Peyer's patch (tissue), 4 donors: Measurements from ENCODE around the gene POLR2J2. TPM values are rescaled to one million over a fixed set of nuclear protein-coding genes. Genes with fewer than 3 reads are reported as not detected.
"Not testable (repeated sequence)": the region's sequence is repeated elsewhere in the genome, so short reads cannot be mapped to it uniquely, and the experiment has no call there.

ENCODE experiments used
- DNase-seq, 3 donors: peaks; one replicate each; pipeline ENCODE4 v3.0.0-alpha.2; 2017 to 2019
- H3K27ac ChIP-seq, 4 donors: fragments of 200-600 bp; sonication (generic); one replicate each; pipeline ENCODE4 v1.5.1; 2016 to 2019
- H3K27me3 ChIP-seq, 2 donors: fragments of 200-600 bp; sonication (generic); one replicate each; pipeline ENCODE4 v1.5.1; 2019
- H3K36me3 ChIP-seq, 3 donors: fragments of 200-600 bp; sonication (generic); one replicate each; pipeline ENCODE4 v1.5.1; 2016 to 2019
- H3K4me1 ChIP-seq, 4 donors: fragments of 200-600 bp; sonication (generic); one replicate each; pipeline ENCODE4 v1.5.1; 2016 to 2019
- H3K4me3 ChIP-seq, 4 donors: fragments of 200-600 bp; sonication (generic); 1 replicate in 3 of 4; 2 replicates in 1 of 4; pipeline ENCODE4 v1.5.1; 2016 to 2019; ENCODE audit warnings: mild to moderate bottlenecking in 1 of 4
- H3K9me3 ChIP-seq, 4 donors: fragments of 200-600 bp; sonication (generic); one replicate each; pipeline ENCODE4 v1.5.1; 2016 to 2019; ENCODE audit warnings: mild to moderate bottlenecking in 1 of 4
- total RNA-seq, 4 donors: library from RNA; depleted of rRNA; stranded (reverse); fragments of >200 nt; gene quantifications; one replicate each; pipeline ENCODE4 v1.1.0, GENCODE V29; 2016

Gene POLR2J2
- 10 to 100 TPM in 1 of 4 donors, 1 to 10 TPM in 3; 2.6 to 27.4 (median 5.3) TPM for total RNA-seq

DNA sequence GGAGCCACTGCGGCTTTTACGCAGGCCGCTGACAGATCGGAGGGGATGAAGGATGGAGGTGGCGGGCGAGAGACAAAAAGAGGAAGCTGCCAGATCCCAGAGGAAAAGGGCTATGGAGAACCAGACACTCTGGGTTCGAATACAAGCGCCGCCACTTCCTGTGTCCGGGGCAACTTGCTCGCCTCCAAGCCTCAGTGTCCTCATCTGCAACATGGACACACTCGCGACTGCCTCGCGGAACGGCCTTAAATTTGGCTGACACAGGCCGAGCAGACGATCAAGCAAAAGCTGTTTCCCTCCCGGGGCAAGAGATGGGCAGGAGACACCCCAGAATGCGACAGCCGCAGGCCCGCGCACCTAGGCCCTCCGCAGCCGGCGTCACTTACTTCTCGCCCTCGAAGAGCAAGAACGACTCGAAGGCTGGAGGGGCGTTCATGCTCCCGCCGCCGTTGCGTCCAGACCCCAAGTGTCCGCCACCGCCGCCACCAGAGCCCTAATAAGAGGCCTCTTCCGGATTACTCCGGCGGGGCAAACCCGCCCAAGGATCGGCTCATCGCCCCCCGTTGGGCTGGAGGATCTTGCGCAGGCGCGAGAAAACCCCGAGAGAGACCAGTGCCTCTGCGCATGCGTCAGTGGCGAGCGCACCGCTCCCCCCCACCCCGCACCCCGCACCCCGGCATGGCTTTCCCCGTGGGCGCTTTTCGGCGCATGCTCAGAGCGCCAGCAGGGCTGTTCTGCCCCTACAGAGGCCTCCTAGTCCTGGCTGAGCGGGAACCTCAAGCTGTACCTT, at the start of gene POLR2J2:
POLR2J2 (minus strand) TSS at position 498 of the 790 bp plus-strand sequence; CDS start at position 436, 62 bp downstream.
- not testable (repeated sequence) for H3K4me1 ChIP-seq, H3K27me3 ChIP-seq, H3K36me3 ChIP-seq, H3K9me3 ChIP-seq
- DNase-seq = peak; percentile 71 to 90 (median 80)
- Histone ChIP-seq H3K27ac (peak within 1 kb of the TSS in 2 of 4 donors; percentile 22 to 57), H3K4me3 (peak within 1 kb of the TSS; percentile 25 to 50 (median 40))

DNA sequence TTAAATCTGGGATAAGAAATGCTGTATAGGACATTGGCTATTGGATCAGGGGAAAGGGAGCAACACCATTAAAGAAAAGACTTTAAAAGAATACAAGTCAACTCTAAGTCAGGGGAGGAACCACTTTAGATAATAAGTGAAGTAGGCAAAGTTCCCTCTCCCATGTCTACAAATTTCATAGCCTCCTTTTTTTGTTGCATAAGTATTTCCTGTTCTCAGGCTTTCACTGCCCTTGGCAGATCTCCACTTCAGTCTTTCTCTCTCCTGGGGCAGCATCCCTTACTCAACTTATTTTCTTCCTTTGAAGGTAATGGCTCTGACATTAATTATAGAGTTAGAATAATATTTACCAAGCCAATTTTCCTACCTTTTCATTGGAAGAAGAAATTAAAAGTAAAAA, 47.0 kb upstream of the POLR2J2 start:
- not testable (repeated sequence) for H3K4me1 ChIP-seq, H3K36me3 ChIP-seq, H3K4me3 ChIP-seq, H3K9me3 ChIP-seq, DNase-seq, H3K27ac ChIP-seq, H3K27me3 ChIP-seq

GRCh38 chr7:102715718-102716117, 44.3 kb upstream of the POLR2J2 start:
- not testable (repeated sequence) for H3K36me3 ChIP-seq, H3K27me3 ChIP-seq, DNase-seq, H3K4me1 ChIP-seq, H3K4me3 ChIP-seq, H3K9me3 ChIP-seq, H3K27ac ChIP-seq

DNA sequence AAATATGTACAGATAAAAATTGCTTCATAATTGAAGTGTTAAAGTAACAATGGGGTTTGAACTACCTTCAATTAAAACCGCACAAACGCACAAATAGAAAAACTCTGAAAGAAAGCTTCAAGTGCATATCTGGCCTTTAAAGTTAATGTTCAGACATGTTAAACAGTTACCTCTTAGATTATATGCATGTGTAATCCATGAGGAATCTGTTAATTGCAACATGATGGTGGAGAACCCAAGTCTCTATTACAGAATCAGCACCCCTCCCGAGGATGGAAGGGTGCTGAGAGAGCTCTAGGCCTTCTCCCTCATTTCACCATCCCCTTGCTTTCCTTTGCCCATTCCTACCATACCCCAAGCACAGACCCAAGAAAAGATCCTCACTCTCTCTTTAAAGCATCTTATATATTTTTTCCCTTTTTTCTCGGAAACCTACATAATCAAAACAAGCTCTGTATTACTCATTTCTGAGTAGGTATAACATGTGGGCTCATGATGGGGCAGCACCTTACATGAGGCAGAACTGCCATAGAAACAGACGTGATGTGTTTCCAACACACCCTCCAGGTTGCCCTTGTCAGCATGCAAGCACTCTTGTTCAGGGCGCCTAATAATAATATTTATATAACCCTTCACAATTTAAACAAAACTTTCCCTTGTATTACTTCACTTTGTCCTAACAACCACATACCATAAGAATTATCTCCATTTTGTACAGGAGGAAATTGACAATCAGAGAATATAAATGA, 43.5 kb upstream of the POLR2J2 start:
- H3K9me3 ChIP-seq, H3K36me3 ChIP-seq, H3K4me1 ChIP-seq, H3K27me3 ChIP-seq, DNase-seq, H3K27ac ChIP-seq, H3K4me3 ChIP-seq: not testable (repeated sequence)

DNA sequence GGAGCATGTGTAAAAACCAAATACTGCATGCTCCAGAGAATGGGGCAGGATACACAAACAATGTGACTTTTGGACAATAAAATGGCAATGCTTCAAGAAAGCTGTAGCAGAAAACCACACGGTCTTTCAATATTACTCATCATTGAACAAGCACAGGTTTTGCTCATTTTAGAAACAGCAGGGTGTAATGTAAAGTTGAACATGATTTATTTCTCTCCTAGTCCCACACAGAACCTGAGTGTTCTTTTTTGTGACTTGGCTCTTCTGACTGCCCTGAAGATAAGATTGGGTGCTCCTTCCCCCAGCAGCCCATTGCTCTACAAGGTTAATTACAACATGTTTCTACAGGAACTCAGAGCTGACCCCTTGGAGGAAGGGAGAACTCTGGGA, 42.2 kb upstream of the POLR2J2 start:
- H3K27me3 ChIP-seq, H3K36me3 ChIP-seq, H3K4me1 ChIP-seq, DNase-seq, H3K27ac ChIP-seq, H3K4me3 ChIP-seq, H3K9me3 ChIP-seq: not testable (repeated sequence)

- H3K9me3 ChIP-seq, H3K4me1 ChIP-seq, H3K27me3 ChIP-seq, H3K36me3 ChIP-seq, H3K27ac ChIP-seq, DNase-seq, H3K4me3 ChIP-seq: not testable (repeated sequence)
Observed at GRCh38 chr7:102713011-102713690, 41.7 kb upstream of the POLR2J2 start.

- not testable (repeated sequence) for H3K36me3 ChIP-seq, H3K9me3 ChIP-seq, DNase-seq, H3K4me1 ChIP-seq, H3K27me3 ChIP-seq, H3K27ac ChIP-seq, H3K4me3 ChIP-seq
Observed at GRCh38 chr7:102698962-102699750, 27.7 kb upstream of the POLR2J2 start.

DNA sequence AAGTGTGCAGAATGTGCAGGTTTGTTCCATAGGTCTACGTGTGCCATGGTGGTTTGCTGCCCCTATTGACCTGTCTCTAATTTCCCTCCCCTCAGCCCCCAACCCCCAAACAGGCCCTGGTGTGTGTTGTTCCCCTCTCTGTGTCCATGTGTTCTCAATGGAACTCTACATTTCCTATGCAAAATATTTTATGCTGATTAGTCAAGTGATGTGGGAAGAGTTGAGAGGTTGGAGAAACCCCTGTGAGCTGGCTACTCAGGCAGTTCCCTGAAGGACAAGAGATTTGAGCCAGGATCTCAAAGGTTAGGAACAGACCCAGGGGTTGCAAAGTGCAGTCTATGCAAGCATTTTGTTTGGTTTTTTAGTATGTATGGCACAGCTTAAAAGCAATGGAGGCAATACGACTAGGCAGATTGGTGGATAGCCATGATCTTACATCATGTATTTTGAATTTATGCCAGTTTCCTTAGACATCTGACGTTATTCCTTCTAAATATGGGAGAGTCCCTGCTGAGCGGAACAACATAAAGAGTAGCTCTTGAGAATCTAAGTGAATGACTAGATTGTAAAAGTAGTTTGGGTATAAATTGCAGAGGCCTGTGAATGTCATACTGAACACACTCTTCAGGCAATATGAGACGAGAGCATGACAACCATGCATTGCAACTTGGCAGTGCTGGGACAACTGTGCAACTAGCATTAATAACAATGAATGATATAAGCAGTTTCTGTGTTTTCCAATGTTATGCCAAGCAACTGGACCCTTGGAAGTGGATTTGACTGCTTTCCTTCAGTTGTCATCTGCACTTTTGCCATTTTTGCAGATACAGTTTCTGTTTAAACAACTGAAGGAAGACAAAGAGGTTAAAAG, 26.4 kb upstream of the POLR2J2 start:
- not testable (repeated sequence) for H3K4me1 ChIP-seq, DNase-seq, H3K27me3 ChIP-seq, H3K4me3 ChIP-seq, H3K27ac ChIP-seq, H3K9me3 ChIP-seq, H3K36me3 ChIP-seq

DNA sequence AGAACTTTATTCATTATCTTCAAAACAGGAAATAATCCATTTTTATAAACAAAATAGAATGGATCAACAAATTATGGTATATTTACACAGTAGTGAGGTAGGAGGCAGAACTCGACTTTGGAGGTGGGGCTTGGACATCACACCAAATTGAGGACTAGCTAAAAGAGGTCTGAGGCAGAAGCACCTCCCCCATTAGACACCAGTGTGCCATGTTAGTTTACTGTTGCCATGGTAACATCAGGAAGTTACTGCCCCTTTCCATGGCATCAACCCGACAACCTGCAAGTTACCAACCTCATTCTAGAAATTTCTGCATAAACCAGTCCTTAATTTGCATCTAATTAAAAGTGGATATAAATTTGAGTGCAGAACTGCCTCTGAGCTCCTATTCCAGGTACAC, 24.5 kb upstream of the POLR2J2 start:
- not testable (repeated sequence) for H3K36me3 ChIP-seq, H3K4me1 ChIP-seq, H3K4me3 ChIP-seq, H3K27ac ChIP-seq, H3K9me3 ChIP-seq, DNase-seq, H3K27me3 ChIP-seq

DNA sequence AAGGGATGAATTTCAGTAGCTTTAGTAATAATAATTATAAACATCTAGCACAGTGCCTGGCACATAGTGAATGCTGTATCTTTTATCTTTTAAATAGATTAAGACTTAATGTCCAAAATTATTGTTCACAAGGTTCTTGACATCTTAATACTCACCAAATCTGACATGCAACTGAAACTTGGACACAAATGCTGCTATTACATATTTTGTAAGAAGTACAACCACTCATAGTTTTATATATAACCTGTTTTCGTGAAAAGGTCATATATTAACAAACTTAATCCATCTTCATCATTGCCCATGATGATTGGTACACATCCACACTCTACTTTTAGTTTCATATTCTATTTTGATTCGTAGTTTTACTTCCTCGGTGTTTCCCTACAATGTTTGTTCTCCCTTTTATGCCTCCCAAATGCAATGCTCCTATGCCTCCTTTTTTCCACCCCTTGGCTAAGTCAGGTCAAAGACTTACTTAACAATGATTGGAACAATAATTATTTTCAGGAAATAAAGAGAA, 23.6 kb upstream of the POLR2J2 start:
- not testable (repeated sequence) for H3K27me3 ChIP-seq, H3K4me1 ChIP-seq, H3K27ac ChIP-seq, DNase-seq, H3K36me3 ChIP-seq, H3K9me3 ChIP-seq, H3K4me3 ChIP-seq

GRCh38 chr7:102694008-102694407, 22.5 kb upstream of the POLR2J2 start:
- H3K36me3 ChIP-seq, H3K27ac ChIP-seq, H3K4me3 ChIP-seq, DNase-seq, H3K9me3 ChIP-seq, H3K4me1 ChIP-seq, H3K27me3 ChIP-seq: not testable (repeated sequence)

DNA sequence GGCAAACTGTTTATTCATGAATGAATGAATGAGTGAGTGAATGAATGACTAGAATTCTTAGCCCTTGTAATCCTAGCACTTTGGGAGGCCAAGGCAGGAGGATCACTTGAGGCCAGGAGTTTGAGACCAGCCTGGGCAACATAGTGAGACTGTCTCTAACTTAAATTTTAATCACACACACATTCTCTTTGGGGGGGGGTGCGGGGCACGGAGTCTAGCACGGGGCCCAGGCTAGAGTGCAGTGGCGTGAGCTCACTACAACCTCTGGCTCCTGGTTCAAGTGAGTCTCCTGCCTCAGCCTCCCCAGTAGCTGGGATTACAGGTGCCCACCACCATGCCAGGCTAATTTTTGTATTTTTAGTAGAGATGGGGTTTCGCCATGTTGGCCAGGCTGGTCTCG, 19.1 kb upstream of the POLR2J2 start:
- not testable (repeated sequence) for H3K9me3 ChIP-seq, H3K4me1 ChIP-seq, H3K27ac ChIP-seq, H3K4me3 ChIP-seq, DNase-seq, H3K27me3 ChIP-seq, H3K36me3 ChIP-seq

GRCh38 chr7:102689436-102690282, 18.2 kb upstream of the POLR2J2 start:
- Histone ChIP-seq H3K4me3 (peak overlapping the region in 2 of 4 donors; percentile 34 to 37), H3K27ac (peak overlapping the region in 2 of 4 donors; percentile 22 to 64)
- peak in 1 of 3 donors; percentile 49 for DNase-seq
- not testable (repeated sequence) for H3K4me1 ChIP-seq, H3K27me3 ChIP-seq, H3K9me3 ChIP-seq, H3K36me3 ChIP-seq
